ENCODE results near the gene SLC8A3.

DNA sequence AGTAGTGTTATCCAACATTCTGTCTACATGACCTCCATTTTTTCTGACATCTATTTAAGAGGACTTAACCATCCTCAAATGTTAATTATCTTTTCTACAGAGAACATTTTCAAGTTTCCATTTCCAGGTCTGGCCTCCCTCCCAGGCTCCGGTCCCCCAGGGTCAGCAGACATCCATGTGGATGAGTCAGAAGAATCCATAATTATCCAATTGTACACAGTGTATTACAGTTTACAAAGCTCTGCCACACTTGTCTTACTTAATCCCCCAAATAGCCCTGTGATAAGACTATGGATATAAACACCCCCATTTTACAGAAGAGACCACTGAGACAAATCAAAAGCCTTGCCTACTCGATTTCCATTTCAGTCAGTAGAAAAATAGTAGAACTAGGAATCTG lies 65.0 kb downstream of the SLC8A3 start:
- TF ChIP-seq EZH2 (IDR thresholded peaks at IDR 0.05; ENCODE audit: borderline replicate concordance), result no peak
- TF ChIP-seq, protein P1, sequence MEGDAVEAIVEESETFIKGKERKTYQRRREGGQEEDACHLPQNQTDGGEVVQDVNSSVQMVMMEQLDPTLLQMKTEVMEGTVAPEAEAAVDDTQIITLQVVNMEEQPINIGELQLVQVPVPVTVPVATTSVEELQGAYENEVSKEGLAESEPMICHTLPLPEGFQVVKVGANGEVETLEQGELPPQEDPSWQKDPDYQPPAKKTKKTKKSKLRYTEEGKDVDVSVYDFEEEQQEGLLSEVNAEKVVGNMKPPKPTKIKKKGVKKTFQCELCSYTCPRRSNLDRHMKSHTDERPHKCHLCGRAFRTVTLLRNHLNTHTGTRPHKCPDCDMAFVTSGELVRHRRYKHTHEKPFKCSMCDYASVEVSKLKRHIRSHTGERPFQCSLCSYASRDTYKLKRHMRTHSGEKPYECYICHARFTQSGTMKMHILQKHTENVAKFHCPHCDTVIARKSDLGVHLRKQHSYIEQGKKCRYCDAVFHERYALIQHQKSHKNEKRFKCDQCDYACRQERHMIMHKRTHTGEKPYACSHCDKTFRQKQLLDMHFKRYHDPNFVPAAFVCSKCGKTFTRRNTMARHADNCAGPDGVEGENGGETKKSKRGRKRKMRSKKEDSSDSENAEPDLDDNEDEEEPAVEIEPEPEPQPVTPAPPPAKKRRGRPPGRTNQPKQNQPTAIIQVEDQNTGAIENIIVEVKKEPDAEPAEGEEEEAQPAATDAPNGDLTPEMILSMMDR (IDR thresholded peaks at IDR 0.05; ENCODE audit: poor library complexity), result no peak
- no peak for TF ChIP-seq EZH2phosphoT487 (IDR thresholded peaks at IDR 0.05; ENCODE audit: low read depth, severe bottlenecking, unreplicated experiment)

Measured in hepatocyte (in vitro differentiated cells).